ENCODE results near the gene IPO11. TPM values are rescaled to one million over a fixed set of nuclear protein-coding genes. Genes with fewer than 3 reads are reported as not detected.

The IPO11 gene
- total RNA-seq, 4 donors from 2014 or later = 25.0 to 49.2 (median 35.5) TPM

GRCh38 chr5:62418462-62419076 is 6.0 kb downstream of the IPO11 start:
- TF ChIP-seq CTCF (IDR thresholded peaks at IDR 0.05; ENCODE audit: low read depth) = no peak

GRCh38 chr5:62419609-62420008 is 7.0 kb downstream of the IPO11 start:
- no peak for TF ChIP-seq CTCF (IDR thresholded peaks at IDR 0.05; ENCODE audit: low read depth)

GRCh38 chr5:62421414-62421813 is 8.9 kb downstream of the IPO11 start:
- TF ChIP-seq CTCF (IDR thresholded peaks at IDR 0.05; ENCODE audit: low read depth) = no peak

- TF ChIP-seq CTCF (IDR thresholded peaks at IDR 0.05; ENCODE audit: low read depth) = no peak
Measured at GRCh38 chr5:62424763-62425162, 12.2 kb downstream of the IPO11 start.

- no peak for TF ChIP-seq CTCF (IDR thresholded peaks at IDR 0.05; ENCODE audit: low read depth)
Measured at GRCh38 chr5:62431735-62432620, 19.4 kb downstream of the IPO11 start.

GRCh38 chr5:62432621-62433064 is 20.1 kb downstream of the IPO11 start:
- TF ChIP-seq CTCF (IDR thresholded peaks at IDR 0.05; ENCODE audit: low read depth) = no peak

GRCh38 chr5:62448528-62448927 is 36.0 kb downstream of the IPO11 start:
- TF ChIP-seq CTCF (IDR thresholded peaks at IDR 0.05; ENCODE audit: low read depth) = no peak

Measured in subcutaneous adipose tissue (tissue), 4 donors.